HepG2 (cell line): ENCODE measurements around the gene ABCC9.

ENCODE experiments used
- ATF2 ChIP-seq: sonication (generic); formaldehyde crosslinking; IDR thresholded peaks from 2 replicates; pipeline ENCODE4 v1.4.0; 2020; ENCODE audit warnings: missing genetic modification reagents
- CC2D1A ChIP-seq: sonication (generic); formaldehyde crosslinking; IDR thresholded peaks from 2 replicates; pipeline ENCODE4 v1.8.1; 2023; ENCODE audit warnings: mild to moderate bottlenecking, missing genetic modification reagents
- CTCF ChIP-seq: sonication (generic); formaldehyde crosslinking; IDR thresholded peaks from 2 replicates; pipeline ENCODE4 v1.5.0; 2020; ENCODE audit warnings: mild to moderate bottlenecking, missing genetic modification reagents, moderate library complexity
- FOXA3 ChIP-seq: IDR thresholded peaks from 2 replicates; pipeline ENCODE4 v1.6.1; 2016; ENCODE audit warnings: missing genetic modification reagents, missing compliant biosample characterization
- FOXJ3 ChIP-seq: sonication (generic); formaldehyde crosslinking; IDR thresholded peaks from 2 replicates; pipeline ENCODE4 v1.4.0; 2020; ENCODE audit warnings: missing genetic modification reagents, mild to moderate bottlenecking, borderline replicate concordance
- GTF3A ChIP-seq: sonication (generic); formaldehyde crosslinking; conservative IDR thresholded peaks from 2 replicates; pipeline ENCODE4 v1.4.0; 2020; ENCODE audit warnings: mild to moderate bottlenecking, missing genetic modification reagents
- POLR2A ChIP-seq, 2 experiments: IDR thresholded peaks; 2 replicates each; pipeline ENCODE4 v1.6.1; 2011; ENCODE audit warnings: low read depth in 2 of 2, low read length in 2 of 2, mild to moderate bottlenecking in 1 of 2, moderate library complexity in 1 of 2; ENCODE audit not compliant: insufficient read depth in 1 of 2
- POLR2G ChIP-seq: fragments of 200-400 bp; formaldehyde crosslinking; IDR thresholded peaks from 2 replicates; pipeline ENCODE4 v1.6.1; 2018; ENCODE audit warnings: mild to moderate bottlenecking, low read depth, low read length, moderate library complexity
- SP4 ChIP-seq: sonication (generic); formaldehyde crosslinking; IDR thresholded peaks from 2 replicates; pipeline ENCODE4 v1.8.1; 2023; ENCODE audit warnings: mild to moderate bottlenecking, missing genetic modification reagents
- STAT6 ChIP-seq: sonication (generic); formaldehyde crosslinking; IDR thresholded peaks from 2 replicates; pipeline ENCODE4 v1.4.0; 2020; ENCODE audit warnings: missing genetic modification reagents, mild to moderate bottlenecking, borderline replicate concordance
- ZBTB7B ChIP-seq: sonication (generic); formaldehyde crosslinking; IDR thresholded peaks from 2 replicates; pipeline ENCODE4 v1.4.0; 2020; ENCODE audit warnings: missing genetic modification reagents
- ZFP91 ChIP-seq: sonication (generic); formaldehyde crosslinking; IDR thresholded peaks from 2 replicates; pipeline ENCODE4 v1.9.0; 2022; ENCODE audit warnings: missing genetic modification reagents, mild to moderate bottlenecking, borderline replicate concordance
- ZNF10 ChIP-seq: sonication (generic); formaldehyde crosslinking; IDR thresholded peaks from 2 replicates; pipeline ENCODE4 v1.4.0; 2020; ENCODE audit warnings: mild to moderate bottlenecking, low read depth, missing genetic modification reagents, borderline replicate concordance
- ZNF446 ChIP-seq: sonication (generic); formaldehyde crosslinking; IDR thresholded peaks from 2 replicates; pipeline ENCODE4 v1.5.0; 2020; ENCODE audit warnings: mild to moderate bottlenecking, missing genetic modification reagents

- TF ChIP-seq CC2D1A (CRISPR knock-in tag) (no peak), POLR2A (IDR thresholded peaks at IDR 0.05; ENCODE audit: insufficient read depth in 1 of 2, low read depth in 2 of 2, low read length in 2 of 2) (no peak), GTF3A (no peak), FOXA3 (CRISPR knock-in tag) (no peak), ZNF10 (CRISPR knock-in tag) (no peak), POLR2G (no peak), FOXJ3 (no peak), ZBTB7B (CRISPR knock-in tag) (no peak), ZFP91 (CRISPR knock-in tag) (no peak), CTCF (CRISPR knock-in tag) (no peak), ZNF446 (CRISPR knock-in tag) (no peak), SP4 (CRISPR knock-in tag) (no peak), ATF2 (CRISPR knock-in tag) (no peak), STAT6 (no peak)
These were observed 139.5 kb downstream of the ABCC9 start for GRCh38 chr12:21801522-21802288.
